Esophagus muscularis mucosa (tissue), 4 donors: ENCODE data around the gene GJA4. TPM values are rescaled to one million over a fixed set of nuclear protein-coding genes. Genes with fewer than 3 reads are reported as not detected.
"Not testable (repeated sequence)": the region's sequence is repeated elsewhere in the genome, so short reads cannot be mapped to it uniquely, and the experiment has no call there.

Source experiments
- DNase-seq: peaks from one replicate; pipeline ENCODE4 v3.0.0-alpha.2; 2017; ENCODE audit errors: extremely low spot score
- H3K27ac ChIP-seq, 4 donors: fragments of 200-600 bp; sonication (generic); replicated peaks in 1 of 4; 1 replicate in 3 of 4; 2 replicates in 1 of 4; pipeline ENCODE4 v1.5.1; 2016 to 2019; ENCODE audit warnings: mild to moderate bottlenecking in 1 of 4
- H3K27me3 ChIP-seq, 4 donors: fragments of 200-600 bp; sonication (generic); one replicate each; pipeline versions ENCODE4 v1.5.1 to v1.6.0; 2016 to 2019
- H3K36me3 ChIP-seq, 4 donors: fragments of 200-600 bp; sonication (generic); one replicate each; pipeline ENCODE4 v1.5.1; 2016 to 2019
- H3K4me1 ChIP-seq, 4 donors: fragments of 200-600 bp; sonication (generic); one replicate each; pipeline ENCODE4 v1.5.1; 2016 to 2019
- H3K4me3 ChIP-seq, 4 donors: fragments of 200-600 bp; sonication (generic); 1 replicate in 2 of 4; 2 replicates in 2 of 4; pipeline ENCODE4 v1.5.1; 2016 to 2019; ENCODE audit warnings: mild to moderate bottlenecking in 4 of 4, moderate library complexity in 1 of 4
- H3K9me3 ChIP-seq, 4 donors: fragments of 200-600 bp; sonication (generic); 1 replicate in 3 of 4; 2 replicates in 1 of 4; pipeline ENCODE4 v1.5.1; 2016 to 2019
- CTCF ChIP-seq, 3 experiments: fragments of 200-600 bp in 2 of 3; fragments of 450-650 bp in 1 of 3; sonication (generic) in 2 of 3; IDR thresholded peaks; one replicate each; pipeline ENCODE4 v1.5.1; 2017 to 2019; ENCODE audit warnings: antibody characterized with exemption in 3 of 3, mild to moderate bottlenecking in 2 of 3, moderate library complexity in 1 of 3
- EP300 ChIP-seq: sonication (generic); formaldehyde crosslinking; IDR thresholded peaks from one replicate; pipeline ENCODE4 v1.6.1; 2017; ENCODE audit warnings: antibody characterized with exemption
- POLR2A ChIP-seq: fragments of 450-650 bp; IDR thresholded peaks from one replicate; pipeline ENCODE4 v1.6.1; 2017; ENCODE audit warnings: antibody characterized with exemption, moderate library complexity, mild to moderate bottlenecking, low read depth
- POLR2AphosphoS5 ChIP-seq, 2 donors: sonication (generic); formaldehyde crosslinking; IDR thresholded peaks; one replicate each; pipeline ENCODE4 v1.6.1; 2017; ENCODE audit warnings: antibody characterized with exemption in 2 of 2
- WGBS: methylation state at CpG from one replicate; pipeline ENCODE4 v1.1.5; 2018; 5-methylcytosine and 5-hydroxymethylcytosine counted together
- intact Hi-C: fragments of 100-400 bp; cut with DNase I; formaldehyde crosslinking; loops from one replicate; pipeline ENCODE4 v1.15.1; 2023
- total RNA-seq, 4 donors: library from RNA; depleted of rRNA; stranded (reverse); fragments of >200 nt; gene quantifications; one replicate each; pipeline versions ENCODE4 v1.1.0 to v1.2.1, GENCODE V29; 2016

The GJA4 gene
- total RNA-seq, 4 donors from 2014 or later: 5.8 to 41.0 (median 28.0) TPM

- TF ChIP-seq POLR2A (no peak), EP300 (no peak), POLR2AphosphoS5 (IDR thresholded peaks at IDR 0.05) (no peak), CTCF (IDR thresholded peaks at IDR 0.05) (no peak)
- Histone ChIP-seq H3K27ac (no peak overlapping the region), H3K36me3 (no peaks in the 10 kb centered on the region), H3K27me3 (peaks cover 0 to 46% (median 0%) of the 10 kb centered on the region in 4 donors), H3K4me1 (no peaks in the 10 kb centered on the region), H3K9me3 (peaks cover 0 to 6% (median 0%) of the 10 kb centered on the region in 4 donors), H3K4me3 (no peak overlapping the region)
- WGBS: 58% methylated on average over 8 of the region's 8 CpGs
- intact Hi-C loops: no loop called here
- no peak for DNase-seq
Measured at GRCh38 chr1:34763142-34763781, 29.5 kb upstream of the GJA4 start.

DNA sequence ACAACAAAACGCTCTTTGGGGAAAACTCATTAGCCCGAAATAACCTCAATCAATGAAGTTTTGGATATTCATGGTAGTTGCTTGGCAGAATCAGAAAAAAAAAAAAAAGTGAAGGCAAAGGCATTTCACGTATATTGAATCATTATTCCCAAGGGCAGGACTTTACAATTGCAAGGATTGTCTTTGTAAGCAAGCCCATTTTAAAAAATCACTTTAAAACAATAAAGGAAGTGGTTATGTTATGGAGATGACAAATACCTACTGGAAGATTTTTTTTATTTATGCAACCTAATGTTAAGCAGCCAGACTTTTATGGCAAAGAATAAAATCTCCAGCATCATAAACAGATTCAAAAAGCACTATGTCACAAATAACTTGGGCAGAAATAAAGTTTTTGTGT is 23.9 kb upstream of the GJA4 start:
- no peak overlapping the region for H3K4me3 ChIP-seq
- no peak for TF ChIP-seq POLR2AphosphoS5 (IDR thresholded peaks at IDR 0.05)
- no peak for TF ChIP-seq EP300
- no peak for TF ChIP-seq CTCF (IDR thresholded peaks at IDR 0.05)
- TF ChIP-seq POLR2A: no peak
- no peaks in the 10 kb centered on the region for H3K36me3 ChIP-seq
- intact Hi-C loops: no loop called here
- H3K9me3 ChIP-seq: peaks cover 0 to 5% (median 0%) of the 10 kb centered on the region in 4 donors
- no peak overlapping the region for H3K27ac ChIP-seq
- peaks cover 0 to 40% (median 0%) of the 10 kb centered on the region in 4 donors for H3K27me3 ChIP-seq
- no peaks in the 10 kb centered on the region for H3K4me1 ChIP-seq
- WGBS: 70% methylated on average over 3 of the region's 3 CpGs
- no peak for DNase-seq

GRCh38 chr1:34770891-34771504 is 21.8 kb upstream of the GJA4 start:
- no peak for DNase-seq
- Histone ChIP-seq H3K4me3 (no peak overlapping the region), H3K4me1 (no peaks in the 10 kb centered on the region), H3K36me3 (no peaks in the 10 kb centered on the region), H3K9me3 (no peaks in the 10 kb centered on the region), H3K27me3 (peaks cover 0 to 39% (median 0%) of the 10 kb centered on the region in 4 donors), H3K27ac (no peak overlapping the region)
- WGBS: 71% methylated on average over 5 of the region's 5 CpGs
- intact Hi-C loops: no loop called here
- TF ChIP-seq POLR2AphosphoS5 (IDR thresholded peaks at IDR 0.05): no peak
- no peak for TF ChIP-seq CTCF (IDR thresholded peaks at IDR 0.05)
- no peak for TF ChIP-seq POLR2A
- no peak for TF ChIP-seq EP300

- H3K36me3 ChIP-seq: no peaks in the 10 kb centered on the region
- 87% methylated on average over 16 of the region's 16 CpGs for WGBS
- peaks cover 0 to 46% (median 0%) of the 10 kb centered on the region in 4 donors for H3K27me3 ChIP-seq
- no peaks in the 10 kb centered on the region for H3K4me1 ChIP-seq
- H3K4me3 ChIP-seq: no peak overlapping the region
- H3K27ac ChIP-seq: no peak overlapping the region
- no peaks in the 10 kb centered on the region for H3K9me3 ChIP-seq
- intact Hi-C loops: no loop called here
- no peak for TF ChIP-seq POLR2A
- TF ChIP-seq POLR2AphosphoS5 (IDR thresholded peaks at IDR 0.05): no peak
- no peak for TF ChIP-seq EP300
- TF ChIP-seq CTCF (IDR thresholded peaks at IDR 0.05): no peak
- DNase-seq: no peak
Measured at GRCh38 chr1:34771573-34772371, 21.0 kb upstream of the GJA4 start.

GRCh38 chr1:34773114-34773513 is 19.7 kb upstream of the GJA4 start:
- H3K36me3 ChIP-seq, DNase-seq, intact Hi-C loops, H3K4me1 ChIP-seq, H3K9me3 ChIP-seq, H3K4me3 ChIP-seq, H3K27ac ChIP-seq: not testable (repeated sequence)
- 81% methylated on average over 4 of the region's 4 CpGs for WGBS
- peaks cover 0 to 51% (median 2%) of the 10 kb centered on the region in 4 donors for H3K27me3 ChIP-seq
